GM18873 (cell line): ENCODE results near the gene SPOCK1.
"Not testable (repeated sequence)": the region's sequence is repeated elsewhere in the genome, so short reads cannot be mapped to it uniquely, and the experiment has no call there.

Experiments used
- ATAC-seq: cut with Tn5 transposase; IDR thresholded peaks from one replicate; pipeline ENCODE4 v1.9.1; 2021; ENCODE audit warnings: mild to moderate bottlenecking, moderate library complexity, moderate number of reproducible peaks; ENCODE audit not compliant: unreplicated experiment, low FRiP score

Gene SPOCK1

GRCh38 chr5:137498736-137499505 lies at the start of gene SPOCK1:
Gene SPOCK1, minus strand, starts transcription at chr5:137499326.
- no peak for ATAC-seq

- no peak for ATAC-seq
These were observed 46.8 kb upstream of the SPOCK1 start for GRCh38 chr5:137545956-137546355.

DNA sequence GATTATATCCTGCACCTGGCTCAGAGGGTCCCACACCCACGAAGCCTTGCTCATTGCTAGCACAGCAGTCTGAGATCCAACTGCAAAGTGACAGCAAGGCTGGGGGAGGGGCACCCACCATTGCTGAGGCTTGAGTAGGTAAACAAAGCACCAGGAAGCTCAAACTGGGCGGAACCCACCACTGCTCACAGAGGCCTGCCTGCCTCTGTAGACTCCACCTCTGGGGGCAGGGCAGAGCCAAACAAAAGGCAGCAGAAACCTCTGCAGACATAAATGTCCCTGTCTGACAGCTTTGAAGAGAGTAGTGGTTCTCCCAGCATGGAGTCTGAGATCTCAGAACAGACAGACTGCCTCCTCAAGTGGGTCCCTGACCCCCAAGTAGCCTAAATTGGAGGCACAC lies 36.3 kb upstream of the SPOCK1 start:
- not testable (repeated sequence) for ATAC-seq

DNA sequence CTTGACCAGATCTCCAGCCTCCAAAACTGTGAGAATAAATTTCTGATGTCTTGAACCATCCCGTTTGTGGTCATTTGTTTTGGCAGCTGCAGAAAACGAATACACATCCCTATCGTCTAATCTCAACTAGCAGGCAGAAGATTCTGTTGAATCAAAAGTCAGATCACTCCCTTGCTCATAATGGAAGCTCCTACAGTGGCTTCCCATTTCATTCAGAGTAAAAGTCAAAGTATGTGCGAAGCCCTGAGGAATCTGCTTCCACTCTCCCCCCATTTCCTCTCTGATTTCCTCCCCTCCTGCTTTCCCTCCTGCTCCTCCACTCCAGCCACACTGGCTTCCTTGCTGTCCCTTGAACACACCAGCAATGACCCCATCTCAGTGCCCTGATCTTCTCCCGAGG lies 34.8 kb upstream of the SPOCK1 start:
- no peak for ATAC-seq

GRCh38 chr5:137531266-137531665 lies 32.1 kb upstream of the SPOCK1 start:
- no peak for ATAC-seq

DNA sequence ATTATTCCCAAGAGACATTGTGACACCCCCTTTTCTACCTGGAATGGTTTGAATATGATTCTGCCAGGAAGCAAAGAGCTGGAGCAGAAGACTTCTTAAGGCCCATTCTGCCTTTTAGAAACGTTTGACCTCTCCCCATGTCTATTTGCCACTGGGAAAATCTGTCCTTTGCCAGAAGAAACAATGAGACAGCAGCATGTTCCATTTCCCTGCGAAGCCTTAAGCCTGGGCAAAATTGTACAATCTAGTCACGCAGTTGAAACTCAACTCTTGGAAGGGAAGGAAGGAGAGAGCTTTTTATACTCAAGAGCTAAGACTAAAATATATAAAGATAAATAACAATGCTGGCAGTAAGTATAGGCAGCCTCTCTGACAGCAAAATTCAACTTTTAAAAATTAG lies 22.1 kb upstream of the SPOCK1 start:
- ATAC-seq, result no peak

DNA sequence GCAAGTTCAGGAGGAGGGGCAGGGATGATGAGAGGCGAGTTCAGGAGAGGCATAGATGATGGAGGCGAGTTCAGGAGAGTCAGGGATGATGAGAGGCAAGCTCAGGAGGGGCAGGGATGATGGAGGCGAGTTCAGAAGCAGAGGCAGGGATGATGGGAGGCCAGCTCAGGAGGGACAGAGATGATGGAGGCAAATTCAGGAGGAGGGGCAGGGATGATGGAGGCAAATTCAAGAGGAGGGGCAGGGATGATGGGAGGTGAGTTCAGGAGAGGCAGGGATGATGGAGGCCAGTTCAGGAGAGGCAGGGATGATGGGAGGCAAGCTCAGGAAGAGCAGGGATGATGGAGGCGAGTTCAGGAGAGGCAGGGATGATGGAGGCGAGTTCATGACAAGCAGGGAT lies 17.8 kb upstream of the SPOCK1 start:
- ATAC-seq, result no peak

- ATAC-seq, result no peak
These were observed 17.2 kb upstream of the SPOCK1 start for GRCh38 chr5:137516251-137516797.

- ATAC-seq, result no peak
These were observed 16.1 kb upstream of the SPOCK1 start for GRCh38 chr5:137515238-137515637.

GRCh38 chr5:137510671-137511070 lies 11.5 kb upstream of the SPOCK1 start:
- no peak for ATAC-seq

GRCh38 chr5:137507150-137507549 lies 8.0 kb upstream of the SPOCK1 start:
- ATAC-seq, result no peak

GRCh38 chr5:137506296-137506695 lies 7.2 kb upstream of the SPOCK1 start:
- ATAC-seq, result no peak

- no peak for ATAC-seq
These were observed 5.8 kb upstream of the SPOCK1 start for GRCh38 chr5:137504916-137505315.

DNA sequence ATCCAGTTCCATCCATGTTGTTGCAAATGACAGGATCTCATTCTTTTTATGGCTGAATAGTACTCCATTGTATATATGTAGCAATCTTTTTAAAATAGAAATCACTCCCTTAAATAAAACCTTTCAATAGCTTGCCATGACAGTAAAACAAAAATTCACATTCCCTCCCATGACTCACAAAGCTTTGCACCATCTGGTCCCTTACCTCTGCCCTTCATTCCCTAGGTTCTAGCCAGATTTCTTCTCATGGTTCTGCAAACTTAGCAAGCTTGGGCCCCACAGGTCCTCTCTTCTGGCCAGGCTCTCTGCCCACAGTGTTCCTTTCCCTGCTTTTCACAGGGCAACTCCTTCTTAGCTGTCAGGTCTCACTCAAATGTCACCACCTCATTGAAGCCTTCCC lies 4.3 kb upstream of the SPOCK1 start:
- ATAC-seq, result no peak

- ATAC-seq, result no peak
These were observed 3.5 kb upstream of the SPOCK1 start for GRCh38 chr5:137502632-137503031.

DNA sequence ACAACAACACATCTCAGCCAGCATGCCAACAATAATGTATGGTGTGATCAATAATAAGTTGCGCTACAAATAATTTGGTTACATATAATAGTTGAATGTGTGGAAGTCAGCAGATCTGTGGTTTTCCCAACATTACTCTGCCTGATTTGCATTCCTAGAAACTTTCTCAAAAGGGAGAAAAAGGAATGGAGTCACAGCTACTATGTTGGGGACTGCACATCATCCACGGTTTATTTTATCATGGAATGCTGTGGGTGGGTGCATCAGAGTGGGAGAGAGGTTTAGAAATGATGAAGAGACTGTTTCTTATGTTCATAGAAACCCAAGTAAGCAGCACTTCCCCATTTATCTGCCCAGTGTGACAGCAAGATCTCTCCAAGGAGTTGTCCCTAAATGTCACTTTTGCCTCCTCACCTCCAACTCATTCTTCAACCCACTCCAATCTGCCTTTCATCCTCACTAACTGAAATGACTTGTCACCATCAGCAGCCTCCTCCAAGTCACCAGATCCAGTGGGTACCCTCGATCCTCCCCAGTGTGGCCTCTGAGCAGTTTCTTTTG lies 2.8 kb upstream of the SPOCK1 start:
- no peak for ATAC-seq

DNA sequence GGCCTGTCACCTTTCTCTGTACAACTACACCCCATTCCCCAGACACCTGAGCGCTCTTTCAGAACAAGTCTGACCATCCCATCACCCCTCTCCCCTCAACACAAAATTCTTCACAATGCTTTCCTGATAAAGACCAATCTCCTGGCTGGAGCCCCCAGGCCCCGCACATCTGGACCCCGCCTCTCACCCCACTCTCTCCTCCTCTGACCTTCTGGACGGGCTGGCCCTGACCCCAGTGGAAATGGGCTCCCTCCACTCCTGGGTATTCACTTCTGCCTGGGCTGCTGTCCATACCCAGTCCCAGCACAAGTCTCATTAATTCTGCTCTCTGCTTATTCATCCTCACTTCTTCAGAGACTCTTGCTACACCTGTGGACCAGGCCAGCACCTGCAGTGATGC lies 2.1 kb upstream of the SPOCK1 start:
- no peak for ATAC-seq

GRCh38 chr5:137500615-137501225 lies 1.6 kb upstream of the SPOCK1 start:
- no peak for ATAC-seq

DNA sequence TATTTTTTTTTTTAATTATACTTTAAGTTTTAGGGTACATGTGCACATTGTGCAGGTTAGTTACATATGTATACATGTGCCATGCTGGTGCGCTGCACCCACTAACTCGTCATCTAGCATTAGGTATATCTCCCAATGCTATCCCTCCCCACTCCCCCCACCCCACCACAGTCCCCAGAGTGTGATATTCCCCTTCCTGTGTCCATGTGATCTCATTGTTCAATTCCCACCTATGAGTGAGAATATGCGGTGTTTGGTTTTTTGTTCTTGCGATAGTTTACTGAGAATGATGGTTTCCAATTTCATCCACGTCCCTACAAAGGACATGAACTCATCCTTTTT lies 351 bp upstream of the SPOCK1 start:
- ATAC-seq, result not testable (repeated sequence)

DNA sequence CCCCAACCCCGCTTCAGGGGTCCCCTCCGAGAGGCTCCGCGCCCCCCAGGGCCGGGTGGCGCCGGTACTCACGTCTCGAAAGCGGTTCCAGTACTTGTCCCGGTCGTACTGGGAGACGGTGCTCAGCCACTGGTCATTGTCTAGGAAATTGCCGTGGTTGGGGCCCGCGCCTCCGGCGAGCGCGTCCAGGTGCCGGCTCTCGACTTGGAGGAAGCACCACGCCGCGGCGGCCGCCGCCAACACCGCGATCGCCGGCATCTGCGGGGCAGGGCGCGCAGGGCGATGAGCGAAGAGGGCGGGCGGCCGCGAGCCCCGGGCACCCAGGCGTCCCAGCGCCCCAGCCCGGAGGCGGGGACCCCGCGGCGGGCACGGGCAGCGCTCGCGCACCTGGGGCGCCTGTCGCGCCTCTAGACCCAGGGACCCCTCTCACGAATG lies 808 bp downstream of the SPOCK1 start:
- no peak for ATAC-seq

- ATAC-seq, result no peak
These were observed 1.5 kb downstream of the SPOCK1 start for GRCh38 chr5:137497396-137498290.
